ENCODE measurements around the gene OCIAD1.
"Not testable (repeated sequence)": the region's sequence is repeated elsewhere in the genome, so short reads cannot be mapped to it uniquely, and the experiment has no call there.

OCIAD1 gene

DNA sequence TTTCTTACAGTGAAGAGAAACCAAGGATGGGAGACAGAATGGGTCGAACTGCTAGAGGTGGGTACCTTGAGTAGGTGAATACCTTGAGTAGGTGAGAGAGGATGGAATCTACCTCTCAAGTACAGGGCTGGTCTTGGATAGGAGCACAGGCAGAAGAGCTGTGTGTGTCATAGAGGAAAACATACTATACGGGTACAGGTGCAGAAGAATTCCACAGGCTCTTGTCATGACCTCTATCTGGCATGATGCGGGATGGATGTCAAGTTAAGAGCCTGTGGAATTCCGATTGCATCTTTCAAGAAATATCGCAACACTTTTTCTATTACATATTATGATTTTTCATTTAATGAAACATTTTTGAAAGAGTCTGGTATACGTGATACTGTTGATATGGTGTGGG is 18.0 kb upstream of the OCIAD1 start:
- Histone ChIP-seq H3K9me3 (ENCODE audit: low read depth, low read length) (no peaks in the 10 kb centered on the region), H3K4me3 (no peak overlapping the region), H3K27ac (no peak overlapping the region), H3K9ac (ENCODE audit: insufficient read length) (no peak overlapping the region), H3K36me3 (ENCODE audit: insufficient read depth, low read length) (no peaks in the 10 kb centered on the region)
- TF ChIP-seq POLR2AphosphoS5 (IDR thresholded peaks at IDR 0.05; ENCODE audit: borderline replicate concordance, low read depth, low read length): no peak
- no peak for TF ChIP-seq EZH2 (IDR thresholded peaks at IDR 0.05)
- no peak for TF ChIP-seq FOXP2 (optimal IDR thresholded peaks at IDR 0.05; ENCODE audit: control extremely low read depth, extremely low read length, insufficient read depth)
- DNase-seq (ENCODE audit: low read depth, low spot score): no peak

DNA sequence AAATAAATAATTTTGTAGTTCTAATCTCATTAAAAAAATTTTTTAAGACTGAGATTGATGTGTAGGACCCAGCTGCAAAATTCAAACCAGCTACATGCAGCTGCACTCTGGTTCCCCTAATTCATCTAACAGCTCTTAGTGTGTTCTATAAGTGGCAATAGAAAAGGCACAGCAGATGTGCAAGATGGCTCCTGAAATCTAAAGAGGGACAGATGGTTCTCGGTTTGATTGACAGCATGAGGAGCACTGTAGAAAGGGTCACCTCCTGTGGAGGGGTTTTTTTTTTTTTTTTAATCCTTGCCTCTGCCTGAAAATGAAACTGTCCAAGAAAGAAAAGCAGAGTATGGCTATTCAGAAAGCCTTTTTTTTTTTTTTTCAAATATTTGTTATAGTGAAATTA is 16.9 kb upstream of the OCIAD1 start:
- TF ChIP-seq POLR2AphosphoS5 (IDR thresholded peaks at IDR 0.05; ENCODE audit: borderline replicate concordance, low read depth, low read length) (no peak), FOXP2 (optimal IDR thresholded peaks at IDR 0.05; ENCODE audit: control extremely low read depth, extremely low read length, insufficient read depth) (no peak), EZH2 (IDR thresholded peaks at IDR 0.05) (no peak)
- H3K9ac ChIP-seq (ENCODE audit: insufficient read length): no peak overlapping the region
- DNase-seq (ENCODE audit: low read depth, low spot score): no peak
- H3K27ac ChIP-seq: no peak overlapping the region
- no peaks in the 10 kb centered on the region for H3K9me3 ChIP-seq (ENCODE audit: low read depth, low read length)
- H3K36me3 ChIP-seq (ENCODE audit: insufficient read depth, low read length): no peaks in the 10 kb centered on the region
- H3K4me3 ChIP-seq: no peak overlapping the region

DNA sequence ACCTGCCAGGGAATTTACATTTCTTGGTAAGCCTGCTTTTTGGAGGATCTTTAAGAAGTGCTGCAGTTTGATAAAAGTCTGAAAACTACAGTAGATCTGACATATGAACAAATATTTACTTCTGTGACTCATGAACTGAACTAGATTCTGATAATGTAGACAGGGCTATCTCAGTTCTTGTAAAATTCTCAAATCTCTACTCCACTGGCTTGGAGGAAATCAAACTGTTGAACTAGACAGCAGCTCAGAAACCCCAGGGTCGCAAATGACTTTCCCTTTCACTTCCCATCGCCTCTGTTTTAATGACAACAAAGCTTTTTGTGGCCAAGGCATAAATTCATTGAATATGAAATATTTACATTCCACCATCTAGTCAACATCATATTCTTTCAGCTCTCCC is 15.4 kb upstream of the OCIAD1 start:
- no peak for TF ChIP-seq POLR2AphosphoS5 (IDR thresholded peaks at IDR 0.05; ENCODE audit: borderline replicate concordance, low read depth, low read length)
- TF ChIP-seq FOXP2 (optimal IDR thresholded peaks at IDR 0.05; ENCODE audit: control extremely low read depth, extremely low read length, insufficient read depth): no peak
- TF ChIP-seq EZH2 (IDR thresholded peaks at IDR 0.05): no peak
- no peak overlapping the region for H3K27ac ChIP-seq
- H3K9me3 ChIP-seq (ENCODE audit: low read depth, low read length): no peaks in the 10 kb centered on the region
- H3K36me3 ChIP-seq (ENCODE audit: insufficient read depth, low read length): no peaks in the 10 kb centered on the region
- DNase-seq (ENCODE audit: low read depth, low spot score): no peak
- H3K9ac ChIP-seq (ENCODE audit: insufficient read length): no peak overlapping the region
- no peak overlapping the region for H3K4me3 ChIP-seq

DNA sequence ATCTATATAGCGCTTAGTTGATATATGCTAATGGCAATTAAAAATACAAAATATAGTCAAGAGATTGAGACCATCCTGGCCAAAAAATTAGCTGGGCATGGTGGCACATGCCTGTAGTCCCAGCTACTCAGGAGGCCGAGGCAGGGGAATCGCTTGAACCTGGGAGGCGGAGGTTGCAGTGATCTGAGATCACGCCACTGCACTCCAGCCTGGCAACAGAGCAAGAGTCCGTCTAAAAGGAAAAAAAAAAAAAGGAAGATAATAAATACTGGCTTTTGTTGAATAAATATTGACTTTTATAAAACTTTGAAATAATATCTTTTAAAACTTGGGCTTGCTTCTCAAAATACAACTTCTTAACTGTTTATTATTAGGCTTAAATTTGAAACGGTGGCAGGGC is 14.6 kb upstream of the OCIAD1 start:
- not testable (repeated sequence) for H3K27ac ChIP-seq; H3K4me3 ChIP-seq; H3K9ac ChIP-seq (ENCODE audit: insufficient read length); H3K36me3 ChIP-seq (ENCODE audit: insufficient read depth, low read length); H3K9me3 ChIP-seq (ENCODE audit: low read depth, low read length); DNase-seq (ENCODE audit: low read depth, low spot score)

DNA sequence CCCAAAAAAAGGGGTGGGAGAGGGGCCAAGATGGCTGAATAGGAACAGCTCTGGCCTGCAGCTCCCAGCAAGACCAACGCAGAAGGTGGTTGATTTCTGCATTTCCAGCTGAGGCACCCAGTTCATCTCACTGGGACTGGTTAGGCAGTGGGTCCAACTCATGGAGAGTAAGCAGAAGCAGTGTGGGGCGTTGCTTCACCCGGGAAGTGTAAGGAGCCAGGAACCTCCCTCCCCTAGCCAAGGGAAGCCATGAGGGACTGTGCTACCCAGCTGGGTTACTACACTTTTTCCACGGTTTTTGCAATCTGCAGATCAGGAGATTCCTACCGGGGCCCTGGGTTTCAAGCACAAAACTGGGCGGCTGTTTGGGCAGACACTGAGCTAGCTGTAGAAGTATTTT is 13.9 kb upstream of the OCIAD1 start:
- no peak overlapping the region for H3K9ac ChIP-seq (ENCODE audit: insufficient read length)
- no peak for DNase-seq (ENCODE audit: low read depth, low spot score)
- TF ChIP-seq POLR2AphosphoS5 (IDR thresholded peaks at IDR 0.05; ENCODE audit: borderline replicate concordance, low read depth, low read length) (no peak), EZH2 (IDR thresholded peaks at IDR 0.05) (no peak), FOXP2 (optimal IDR thresholded peaks at IDR 0.05; ENCODE audit: control extremely low read depth, extremely low read length, insufficient read depth) (no peak)
- H3K4me3 ChIP-seq: no peak overlapping the region
- no peaks in the 10 kb centered on the region for H3K36me3 ChIP-seq (ENCODE audit: insufficient read depth, low read length)
- no peaks in the 10 kb centered on the region for H3K9me3 ChIP-seq (ENCODE audit: low read depth, low read length)
- H3K27ac ChIP-seq: no peak overlapping the region

DNA sequence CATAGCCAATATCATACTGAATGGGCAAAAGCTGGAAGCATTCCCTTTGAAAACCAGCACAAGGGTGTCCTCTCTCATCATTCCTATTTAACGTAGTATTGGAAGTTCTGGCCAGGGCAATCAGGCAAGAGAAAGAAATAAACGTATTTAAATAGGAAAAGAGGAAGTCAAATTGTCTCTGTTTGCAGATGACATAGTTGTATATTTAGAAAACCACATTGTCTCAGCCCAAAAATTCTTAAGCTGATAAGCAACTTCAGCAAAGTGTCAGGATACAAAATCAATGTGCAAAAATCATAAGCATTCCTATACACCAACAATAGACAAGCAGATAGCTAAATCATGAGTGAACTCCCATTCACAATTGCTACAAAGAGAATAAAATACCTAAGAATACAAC is 9.5 kb upstream of the OCIAD1 start:
- not testable (repeated sequence) for H3K9me3 ChIP-seq (ENCODE audit: low read depth, low read length); H3K4me3 ChIP-seq; DNase-seq (ENCODE audit: low read depth, low spot score)

GRCh38 chr4:48827622-48828021 is 3.3 kb upstream of the OCIAD1 start:
- TF ChIP-seq POLR2AphosphoS5 (IDR thresholded peaks at IDR 0.05; ENCODE audit: borderline replicate concordance, low read depth, low read length): no peak
- TF ChIP-seq FOXP2 (optimal IDR thresholded peaks at IDR 0.05; ENCODE audit: control extremely low read depth, extremely low read length, insufficient read depth): no peak
- no peak for TF ChIP-seq EZH2 (IDR thresholded peaks at IDR 0.05)
- H3K4me3 ChIP-seq: no peak overlapping the region
- H3K27ac ChIP-seq: no peak overlapping the region
- no peaks in the 10 kb centered on the region for H3K9me3 ChIP-seq (ENCODE audit: low read depth, low read length)
- peaks cover 3% of the 10 kb centered on the region; the same call in 1 of the 2 replicates for H3K36me3 ChIP-seq (ENCODE audit: insufficient read depth, low read length)
- no peak overlapping the region for H3K9ac ChIP-seq (ENCODE audit: insufficient read length)
- DNase-seq (ENCODE audit: low read depth, low spot score): no peak

More for the DNA sequence above, 9.5 kb upstream of the OCIAD1 start:
- not testable (repeated sequence) for H3K27ac ChIP-seq; H3K9ac ChIP-seq (ENCODE audit: insufficient read length); H3K36me3 ChIP-seq (ENCODE audit: insufficient read depth, low read length)

GRCh38 chr4:48831532-48832030 is 693 bp downstream of the OCIAD1 start:
- Histone ChIP-seq H3K9ac (ENCODE audit: insufficient read length) (peak overlapping the region; percentile 98), H3K36me3 (ENCODE audit: insufficient read depth, low read length) (peaks cover 41% of the 10 kb centered on the region), H3K27ac (peak overlapping the region; percentile 93), H3K4me3 (peak overlapping the region; percentile 99), H3K9me3 (ENCODE audit: low read depth, low read length) (no peaks in the 10 kb centered on the region)
- TF ChIP-seq POLR2AphosphoS5 (IDR thresholded peaks at IDR 0.05; ENCODE audit: borderline replicate concordance, low read depth, low read length) (no peak), FOXP2 (optimal IDR thresholded peaks at IDR 0.05; ENCODE audit: control extremely low read depth, extremely low read length, insufficient read depth) (no peak), EZH2 (IDR thresholded peaks at IDR 0.05) (no peak)
- DNase-seq (ENCODE audit: low read depth, low spot score): no peak

GRCh38 chr4:48832571-48832970 is 1.7 kb downstream of the OCIAD1 start:
- no peak overlapping the region for H3K27ac ChIP-seq
- peaks cover 45% of the 10 kb centered on the region for H3K36me3 ChIP-seq (ENCODE audit: insufficient read depth, low read length)
- H3K9ac ChIP-seq (ENCODE audit: insufficient read length): peak overlapping the region; percentile 98
- no peak for DNase-seq (ENCODE audit: low read depth, low spot score)
- H3K9me3 ChIP-seq (ENCODE audit: low read depth, low read length): no peaks in the 10 kb centered on the region
- TF ChIP-seq EZH2 (IDR thresholded peaks at IDR 0.05) (no peak), FOXP2 (optimal IDR thresholded peaks at IDR 0.05; ENCODE audit: control extremely low read depth, extremely low read length, insufficient read depth) (no peak), POLR2AphosphoS5 (IDR thresholded peaks at IDR 0.05; ENCODE audit: borderline replicate concordance, low read depth, low read length) (no peak)
- peak overlapping the region; percentile 99 for H3K4me3 ChIP-seq

All from SK-N-MC (cell line).